GM18508 (cell line): ENCODE results near the gene PCBD1.

Experiments
- ATAC-seq: cut with Tn5 transposase; IDR thresholded peaks from one replicate; pipeline ENCODE4 v1.9.1; 2021; ENCODE audit warnings: moderate number of reproducible peaks; ENCODE audit not compliant: insufficient read depth, unreplicated experiment

PCBD1 gene

DNA sequence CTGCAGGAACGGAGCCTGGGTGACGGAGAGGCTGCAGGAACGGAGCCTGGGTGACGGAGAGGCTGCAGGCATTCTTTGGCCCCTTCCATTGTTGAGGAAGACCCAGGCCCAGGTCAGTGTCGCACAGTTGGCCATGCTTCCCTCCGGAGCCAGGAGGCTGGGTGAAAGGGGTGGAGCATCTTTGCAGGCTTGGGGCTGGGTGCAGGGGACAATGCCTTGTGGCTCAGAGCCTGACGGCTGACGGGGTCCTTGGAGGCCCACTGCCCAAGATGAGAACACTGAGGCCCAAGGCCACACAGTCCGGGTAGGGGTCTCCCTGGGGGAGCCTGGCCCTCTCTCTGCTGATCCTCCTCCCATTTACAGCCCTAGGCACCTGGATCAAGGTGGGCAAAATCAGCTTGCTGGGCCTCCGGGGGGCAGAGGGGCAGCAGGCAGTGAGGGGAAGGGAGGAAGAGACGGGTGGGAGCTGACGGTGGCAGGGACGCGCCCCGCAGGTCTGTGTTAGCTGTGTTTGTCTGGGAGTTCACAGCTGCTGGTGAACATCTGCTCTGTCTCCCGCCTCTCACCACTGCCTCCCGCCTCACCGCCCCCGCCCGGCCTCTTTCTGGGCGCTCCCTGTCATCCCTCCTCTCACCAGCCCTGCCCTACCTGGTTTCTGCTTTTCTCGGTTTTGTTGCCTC lies 30.6 kb upstream of the PCBD1 start:
- no peak for ATAC-seq

DNA sequence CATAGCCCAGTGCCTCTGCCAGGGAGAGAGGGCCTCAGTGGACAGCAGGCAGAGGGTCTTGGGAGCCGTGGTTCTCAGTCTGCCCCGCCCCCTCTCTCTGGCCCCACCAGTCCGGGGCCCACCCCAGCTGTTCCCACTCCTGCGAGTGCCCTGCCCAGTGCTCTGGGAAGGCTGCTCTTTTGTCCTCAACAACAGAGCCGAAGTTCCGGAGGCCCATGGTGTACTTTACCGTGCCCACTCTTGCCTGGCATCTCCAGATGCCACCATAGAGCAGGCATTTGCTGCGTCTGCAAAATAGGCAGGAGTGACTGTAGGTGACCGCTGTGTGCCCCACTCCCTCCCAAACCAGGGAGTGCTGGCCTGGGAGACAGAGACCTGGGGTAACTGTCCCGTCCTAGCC lies 29.3 kb upstream of the PCBD1 start:
- no peak for ATAC-seq

DNA sequence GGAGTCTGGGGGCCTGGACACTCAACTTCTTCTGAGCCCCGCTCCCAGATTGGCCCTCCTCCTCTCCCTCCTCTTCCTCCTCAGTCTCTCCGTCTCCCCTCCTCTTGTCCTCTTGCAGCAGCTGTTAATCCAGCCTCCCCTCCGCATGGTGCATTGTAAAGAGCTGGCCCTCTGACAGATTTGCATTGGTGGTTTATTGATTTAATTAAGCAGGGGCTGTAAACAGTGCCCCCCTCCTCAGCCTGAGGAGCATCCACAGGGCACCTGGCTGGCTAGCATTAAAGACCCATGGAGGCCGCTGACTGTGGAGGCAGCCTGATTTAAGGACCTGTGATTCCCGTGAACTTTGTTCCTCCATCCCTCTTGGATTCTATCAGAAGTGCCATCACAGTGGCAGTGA lies 28.9 kb upstream of the PCBD1 start:
- no peak for ATAC-seq

DNA sequence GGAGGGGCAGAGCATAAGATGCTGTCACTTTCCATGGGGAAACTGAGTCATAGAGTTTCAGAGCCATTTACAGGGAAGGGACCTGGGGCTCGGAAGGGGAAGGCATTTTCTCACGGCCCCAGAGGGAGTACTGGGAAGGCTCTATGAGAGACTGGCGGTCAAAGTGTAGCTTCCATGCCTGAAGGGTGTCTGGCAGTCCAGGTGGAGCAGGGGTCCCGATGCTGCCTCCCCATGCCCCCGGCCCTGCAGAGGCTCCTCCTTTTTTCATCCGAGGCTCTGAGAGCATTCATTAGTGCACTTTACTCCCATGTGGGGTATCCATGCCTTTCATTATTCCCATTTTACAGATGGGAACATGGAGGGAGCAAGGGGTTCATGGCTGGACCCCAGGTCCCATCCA lies 27.9 kb upstream of the PCBD1 start:
- no peak for ATAC-seq

DNA sequence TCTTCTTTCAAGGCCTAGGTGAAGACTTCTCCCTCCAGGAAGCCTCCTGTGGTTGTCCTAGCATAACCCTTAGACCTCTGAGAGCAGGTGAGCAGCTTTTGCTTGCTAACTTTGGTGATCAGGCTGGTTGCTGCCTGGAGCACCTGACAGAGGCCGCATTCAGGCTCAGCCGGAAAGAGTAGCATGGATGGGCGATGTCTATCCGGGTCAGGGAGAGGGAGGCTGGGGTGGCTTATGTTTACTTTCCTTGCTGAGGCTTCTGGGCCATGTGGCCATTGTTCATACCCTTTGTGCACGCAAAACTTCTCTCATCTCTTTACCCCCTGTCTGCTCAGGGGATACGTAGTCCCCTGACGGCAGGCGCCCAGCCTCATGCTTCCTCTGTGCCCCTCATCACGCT lies 27.4 kb upstream of the PCBD1 start:
- no peak for ATAC-seq

DNA sequence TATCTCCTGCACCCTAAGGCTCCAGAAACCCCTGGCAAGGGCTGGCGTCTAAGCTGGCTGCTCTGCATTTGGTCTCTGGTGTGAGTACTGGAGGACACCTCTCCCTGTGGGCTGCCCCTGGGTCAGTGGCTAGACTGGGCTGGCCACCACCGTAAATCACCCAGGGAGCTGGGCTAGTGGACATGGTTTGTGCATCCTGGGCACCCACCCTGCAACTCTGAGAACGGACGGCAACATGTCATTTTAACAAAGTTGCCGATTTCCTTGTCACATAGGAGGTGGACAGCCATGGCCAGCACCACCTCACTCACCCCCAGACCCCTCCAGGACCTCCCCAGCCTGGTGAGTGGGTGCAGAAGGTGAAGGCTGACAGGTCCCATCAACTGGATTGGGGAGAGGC lies 26.8 kb upstream of the PCBD1 start:
- no peak for ATAC-seq

DNA sequence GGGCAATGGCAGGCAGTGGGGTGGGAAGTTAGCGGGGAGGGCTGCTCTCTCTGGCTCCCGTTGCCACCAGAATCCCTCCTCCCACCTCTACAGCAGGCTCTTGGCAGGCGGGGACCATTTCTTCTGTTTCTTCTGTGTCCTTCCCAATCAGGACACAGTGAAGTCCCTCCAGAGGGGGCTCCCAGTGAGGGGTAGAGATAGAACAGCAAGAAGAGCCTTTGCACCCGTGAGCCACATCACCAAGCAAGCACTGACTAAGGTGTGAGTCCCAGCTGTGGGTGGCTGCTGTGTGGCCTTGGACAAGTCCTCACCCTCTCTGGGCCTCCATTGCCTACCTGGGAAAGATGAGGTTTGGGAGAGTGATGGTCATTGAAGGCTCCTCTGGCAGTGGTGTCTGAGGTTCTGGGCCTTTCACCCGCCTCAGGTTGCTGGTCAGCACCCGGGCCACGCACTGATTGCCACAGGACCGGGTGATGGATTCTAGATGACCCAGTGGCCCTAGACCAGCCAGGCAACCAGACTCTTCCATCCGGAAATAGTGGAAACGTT lies 26.0 kb upstream of the PCBD1 start:
- no peak for ATAC-seq

DNA sequence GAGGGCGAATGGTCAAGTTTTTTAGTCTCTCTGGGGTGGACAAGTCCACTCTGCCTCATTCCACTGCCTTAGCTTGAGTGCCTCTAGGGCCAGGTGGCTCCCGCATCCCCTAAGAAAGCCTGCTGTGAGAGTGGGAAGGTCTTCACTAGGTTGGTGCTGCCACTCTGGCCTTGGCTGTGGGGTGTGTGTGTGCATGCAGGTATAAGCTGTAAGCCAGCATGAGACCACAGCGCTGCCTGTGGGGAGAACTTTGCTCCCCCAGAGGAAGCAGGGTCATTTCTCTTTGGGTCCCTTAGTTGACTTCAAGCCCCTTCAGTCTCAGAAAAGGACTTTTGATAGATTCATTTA lies 25.5 kb upstream of the PCBD1 start:
- ATAC-seq = no peak

DNA sequence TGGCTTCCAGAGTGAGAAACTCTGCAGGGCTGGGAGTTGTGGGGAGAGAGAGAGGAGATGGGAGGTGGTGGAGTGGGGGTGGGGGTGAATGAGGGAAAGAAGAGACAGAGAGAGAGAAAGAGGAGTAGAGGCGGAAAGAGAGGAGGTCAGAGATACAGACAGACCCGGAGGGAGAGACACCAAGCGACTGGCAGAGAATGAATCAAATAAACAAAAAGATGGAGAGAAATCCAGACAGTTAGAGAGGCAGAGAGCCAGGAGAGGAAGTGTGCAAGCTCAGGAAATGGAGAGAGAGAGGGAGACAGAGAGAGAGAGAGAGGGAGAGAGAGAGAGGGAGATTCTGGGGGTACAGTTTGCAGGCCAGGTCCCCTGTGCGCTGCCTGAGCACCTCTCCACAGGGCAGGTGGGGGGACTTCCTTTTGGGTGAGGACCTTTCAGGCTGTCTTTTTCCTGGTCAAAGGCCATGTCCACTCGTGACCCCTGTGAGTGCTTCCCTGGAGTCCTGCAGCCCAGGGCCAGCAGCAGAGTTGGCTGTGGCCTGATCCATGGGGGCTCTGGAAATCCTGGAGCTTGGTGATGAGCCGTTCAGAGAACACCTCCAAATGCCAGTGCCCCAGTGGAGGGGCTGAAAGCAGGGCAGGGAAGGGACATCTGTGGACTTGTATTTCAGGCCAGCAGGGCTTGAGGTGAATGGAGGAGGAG lies 25.0 kb upstream of the PCBD1 start:
- no peak for ATAC-seq

DNA sequence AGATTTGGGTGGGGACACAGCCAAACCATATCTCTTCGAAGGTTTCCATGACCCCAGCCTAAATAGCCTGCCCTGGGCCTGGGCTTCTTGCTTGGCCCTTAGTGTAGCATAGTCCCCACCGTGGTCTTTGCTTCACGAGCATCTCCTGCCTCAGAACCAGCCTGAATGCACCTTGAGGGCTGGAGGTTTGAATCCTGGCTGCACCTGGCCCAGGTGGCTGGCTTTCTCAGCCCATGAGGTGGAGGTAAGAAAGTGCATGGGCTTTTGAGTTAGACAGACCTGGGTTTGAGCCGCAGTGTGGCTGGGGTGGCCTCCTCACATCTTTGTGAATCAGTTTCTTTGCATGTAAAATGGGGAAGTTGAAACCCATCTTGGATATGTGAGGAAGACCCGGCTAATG lies 24.2 kb upstream of the PCBD1 start:
- no peak for ATAC-seq

DNA sequence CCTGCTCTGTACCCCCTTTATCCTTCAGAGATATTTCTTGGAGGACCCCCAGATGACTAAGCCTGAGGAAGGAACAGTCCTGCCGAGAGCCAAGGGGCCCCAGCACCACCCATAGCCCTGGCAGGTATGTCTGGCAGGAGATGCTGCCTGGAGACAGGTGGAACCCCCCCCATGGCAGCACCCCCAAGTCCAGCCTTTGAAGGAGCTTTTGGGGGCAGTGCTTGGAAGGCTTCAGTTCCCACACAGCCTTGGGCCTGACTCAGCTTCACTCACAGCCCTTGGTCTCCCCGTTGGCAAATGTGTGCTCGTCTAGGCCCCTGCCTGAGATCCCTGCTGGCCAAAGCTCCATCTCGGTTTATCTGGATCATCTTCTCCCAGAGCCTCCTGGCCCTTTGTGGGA lies 23.0 kb upstream of the PCBD1 start:
- ATAC-seq = no peak

DNA sequence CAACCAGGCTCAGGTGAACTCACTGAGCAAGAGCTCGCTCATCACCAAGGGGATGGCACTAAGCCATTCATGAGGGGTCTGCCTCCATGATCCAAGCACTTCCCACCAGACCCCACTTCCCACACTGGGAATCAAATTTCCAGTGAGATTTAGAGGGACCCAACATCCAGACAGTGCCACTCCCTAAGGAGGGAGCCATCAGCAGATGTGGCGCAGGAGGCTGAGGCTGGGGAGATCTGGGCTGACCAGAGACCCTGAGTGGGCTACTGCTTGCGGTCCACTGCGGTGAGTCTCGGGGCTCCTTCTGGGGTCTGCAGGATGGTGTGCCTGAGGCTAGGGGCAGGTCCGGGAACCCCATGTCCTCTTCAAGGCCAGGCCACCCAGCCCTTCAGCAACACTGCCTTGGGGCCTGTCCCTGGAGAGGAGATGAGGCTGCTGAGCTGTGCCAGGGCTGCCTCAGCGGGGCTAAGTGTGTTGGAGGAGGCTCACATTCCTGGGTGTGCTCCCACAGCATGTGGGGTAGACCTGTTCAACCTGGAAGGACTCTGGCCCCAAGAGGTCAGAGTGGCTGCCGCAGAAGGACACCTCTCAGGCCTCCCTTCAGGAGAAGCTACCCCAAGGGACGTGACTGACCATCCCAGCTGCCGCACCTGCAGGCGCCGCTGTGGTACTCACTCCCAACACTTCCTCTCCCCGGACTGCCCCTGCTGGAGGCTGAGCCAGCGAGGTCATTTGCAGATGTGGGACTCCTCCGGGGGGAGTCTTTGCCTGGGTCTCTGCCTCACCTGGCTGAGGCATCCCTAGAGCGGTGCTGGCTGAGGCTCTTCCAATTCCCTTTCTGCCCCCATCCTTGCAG lies 22.3 kb upstream of the PCBD1 start:
- no peak for ATAC-seq

DNA sequence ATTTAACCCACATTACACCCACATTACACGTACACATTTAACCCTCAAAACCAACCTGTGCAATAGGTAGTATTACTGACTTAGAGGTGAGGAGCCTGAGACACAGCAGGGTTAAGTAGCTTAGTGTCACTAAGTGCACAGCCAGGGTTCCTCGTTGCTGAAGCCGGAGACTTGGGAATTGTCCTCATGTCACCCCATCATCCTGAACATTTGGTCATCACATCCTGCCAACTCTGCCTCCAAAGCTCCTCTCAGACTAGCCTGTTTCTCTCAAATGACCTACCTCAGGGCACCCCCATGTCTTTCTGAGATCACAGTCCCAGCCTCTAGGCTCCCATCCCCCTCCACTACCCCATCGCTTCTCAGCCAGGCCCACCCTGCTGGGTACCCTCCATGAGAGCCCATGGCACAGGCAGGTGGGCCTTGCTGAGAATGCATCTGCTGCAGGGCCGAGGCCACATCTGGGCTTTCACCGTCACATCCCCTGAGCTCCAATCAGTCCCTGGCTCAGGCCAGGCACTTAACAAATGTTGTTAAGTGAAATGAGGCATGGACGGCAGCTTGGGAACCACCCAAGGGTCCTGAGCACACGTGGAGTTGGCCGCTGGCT lies 21.1 kb upstream of the PCBD1 start:
- no peak for ATAC-seq

DNA sequence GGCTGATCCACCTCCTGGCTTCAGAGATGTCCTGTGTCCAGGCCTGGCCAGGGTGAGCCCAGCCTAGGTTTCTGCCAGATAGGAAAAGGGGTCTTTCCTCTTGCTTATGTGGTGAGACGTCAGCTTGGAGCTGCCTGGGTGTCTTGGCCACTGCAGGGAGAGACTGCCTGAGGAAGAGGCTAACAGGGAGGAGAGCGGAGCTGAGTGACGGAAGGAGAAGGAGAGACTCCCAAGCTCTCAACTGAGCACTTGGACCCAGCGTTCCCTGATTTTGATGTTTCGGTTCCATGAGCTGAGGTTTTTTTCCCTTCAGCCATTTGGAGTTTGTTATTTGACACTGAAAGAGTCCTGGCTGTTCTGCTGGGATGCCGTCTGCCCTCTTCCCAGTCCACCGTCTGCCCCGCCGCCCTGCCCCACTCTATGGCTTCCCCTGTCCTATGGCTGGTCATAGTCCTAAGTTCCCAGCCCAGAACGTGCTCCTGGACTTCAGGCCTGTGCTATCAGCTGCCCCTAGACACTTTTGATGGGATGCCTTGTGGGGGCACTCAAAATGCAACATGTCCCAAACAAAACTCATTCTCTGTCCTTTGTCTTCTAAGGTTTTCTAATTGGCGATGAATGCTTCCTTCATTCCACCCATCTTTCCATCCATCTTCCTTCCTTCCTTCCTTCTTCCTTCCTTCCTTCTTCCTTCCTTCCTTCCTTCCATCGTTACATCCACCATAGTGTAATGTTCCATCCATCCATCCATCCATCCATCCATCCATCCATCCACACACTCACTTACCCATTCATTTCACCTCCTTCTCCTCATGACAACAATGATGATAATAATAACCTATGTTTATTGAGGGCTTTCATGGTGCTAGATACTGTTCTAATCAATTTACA lies 20.3 kb upstream of the PCBD1 start:
- no peak for ATAC-seq

DNA sequence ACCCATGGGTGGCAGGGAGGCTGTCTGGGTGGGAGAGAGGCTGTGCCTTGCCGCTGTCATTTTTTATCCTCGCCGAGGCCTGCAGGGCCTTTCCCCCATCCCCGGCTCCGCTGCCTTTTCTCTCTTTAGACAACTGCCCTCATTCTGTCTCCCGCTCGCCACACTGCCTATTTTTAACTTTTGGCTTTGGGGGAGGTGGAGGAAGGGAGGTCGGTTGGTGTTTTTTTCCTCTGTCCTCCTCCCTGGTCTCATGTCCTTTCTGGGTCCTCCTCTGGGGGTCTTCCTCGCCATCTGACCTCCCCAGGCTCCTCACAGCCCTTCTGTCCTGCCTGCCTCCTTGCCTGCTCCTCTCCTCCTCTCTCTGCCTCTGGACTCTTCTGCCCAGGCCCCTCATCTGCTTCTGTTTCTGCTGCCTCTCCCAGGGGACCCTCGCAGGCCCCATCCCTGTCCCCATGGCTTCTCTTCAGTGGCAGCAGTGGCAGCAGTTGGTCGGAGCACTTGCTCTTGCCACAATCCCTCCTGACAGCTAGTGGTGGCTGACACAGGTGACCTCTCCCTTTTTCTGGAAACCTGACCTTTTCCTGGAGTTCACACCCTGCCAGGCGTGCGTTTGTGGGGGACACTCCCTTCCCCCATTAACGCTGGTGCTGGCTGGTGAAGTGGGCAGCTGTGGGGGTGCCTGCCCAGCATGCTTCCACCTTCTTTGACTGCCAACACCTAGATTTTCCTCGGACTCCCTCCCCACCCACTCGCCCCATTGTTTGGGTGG lies 19.5 kb upstream of the PCBD1 start:
- ATAC-seq = no peak

DNA sequence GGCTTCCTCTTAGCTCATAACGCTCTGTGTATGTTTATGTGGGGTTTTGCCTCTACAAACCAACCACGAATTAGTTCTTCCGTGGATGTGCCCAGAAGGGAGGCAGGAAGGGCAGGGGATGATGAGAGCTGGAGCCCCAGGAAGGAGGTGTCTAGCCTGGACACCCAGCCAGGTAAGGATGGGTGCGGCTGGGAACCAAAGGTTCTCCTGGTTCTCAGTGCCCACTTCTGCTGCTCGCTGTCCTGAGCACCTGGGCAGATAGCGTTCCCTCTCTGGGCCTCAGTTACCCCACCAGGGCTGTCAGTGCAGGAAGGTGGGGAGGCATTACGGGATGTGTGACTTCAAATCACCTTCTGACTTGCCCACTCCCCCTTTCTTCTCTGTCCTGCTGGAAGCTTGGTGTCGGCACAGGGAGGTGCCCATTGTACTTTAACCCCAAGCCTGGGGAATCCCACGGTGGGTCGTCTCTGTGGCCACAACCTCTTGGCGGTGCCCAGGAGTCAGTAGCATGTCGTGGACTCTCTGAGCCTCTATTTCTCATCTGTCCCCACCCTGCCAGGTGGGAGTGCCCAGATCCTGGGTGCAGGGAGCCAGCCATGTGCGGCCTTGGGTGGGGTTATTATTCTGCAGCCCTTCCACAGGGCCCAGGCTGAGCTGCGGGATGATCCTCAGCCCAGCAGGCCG lies 18.7 kb upstream of the PCBD1 start:
- ATAC-seq = no peak

DNA sequence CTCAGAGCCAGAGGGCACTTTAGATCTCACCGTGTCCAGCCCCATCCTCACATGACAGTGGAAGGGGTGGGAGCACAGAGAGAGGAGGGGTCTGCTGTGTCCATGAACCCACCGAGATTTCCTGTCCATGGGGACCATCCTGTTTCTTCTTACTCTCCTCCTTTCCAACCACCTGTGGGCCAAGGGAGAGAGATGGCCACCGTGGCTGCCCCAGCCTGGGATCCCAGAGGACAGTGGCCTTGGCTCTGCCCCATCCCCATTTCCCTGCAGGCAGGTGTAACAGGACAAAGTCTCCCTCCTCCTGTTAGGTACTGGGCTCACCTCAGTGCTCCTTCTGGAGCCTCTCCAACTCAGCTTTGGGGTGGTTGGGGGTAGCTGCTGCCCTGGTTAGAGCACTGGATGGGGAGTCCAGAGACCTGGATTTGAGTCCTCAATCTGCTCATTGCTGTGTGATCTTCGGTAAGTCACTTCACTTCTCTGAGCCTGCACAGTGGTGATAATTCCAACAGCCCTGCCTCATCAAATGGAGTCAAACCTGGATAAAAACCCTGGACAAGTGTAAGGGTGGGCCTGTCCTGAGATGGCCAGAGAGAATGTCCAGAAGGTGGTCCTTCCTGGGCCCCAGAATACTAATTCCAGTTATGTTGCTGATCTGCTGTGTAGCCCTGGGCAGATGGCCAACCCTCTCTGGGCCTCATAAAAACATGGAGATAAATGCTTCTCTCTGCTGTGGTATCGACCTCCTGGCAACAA lies 17.8 kb upstream of the PCBD1 start:
- no peak for ATAC-seq
